HG03520 (cell line): ENCODE data around the gene ACSF2.

Source experiments
- ATAC-seq: cut with Tn5 transposase; IDR thresholded peaks from one replicate; pipeline ENCODE4 v1.9.1; 2021; ENCODE audit warnings: mild to moderate bottlenecking, moderate library complexity; ENCODE audit not compliant: unreplicated experiment

Gene ACSF2

GRCh38 chr17:50520483-50520882 is 94.5 kb downstream of the ACSF2 start:
- no peak for ATAC-seq

GRCh38 chr17:50521514-50521913 is 95.5 kb downstream of the ACSF2 start:
- no peak for ATAC-seq

GRCh38 chr17:50522766-50523165 is 96.7 kb downstream of the ACSF2 start:
- no peak for ATAC-seq

GRCh38 chr17:50523208-50523607 is 97.2 kb downstream of the ACSF2 start:
- ATAC-seq, result no peak
